H1 (cell line): ENCODE data around the gene DNAJC24.

Experiments
- HDAC2 ChIP-seq, 2 experiments: fragments of 300-600 bp in 1 of 2; sonication (generic) in 1 of 2; IDR thresholded peaks; 2 replicates each; pipeline ENCODE4 v1.6.1; 2011 to 2012; ENCODE audit warnings: low read depth in 2 of 2, low read length in 2 of 2, mild to moderate bottlenecking in 2 of 2, moderate library complexity in 2 of 2, borderline replicate concordance in 1 of 2, inconsistent platforms in 1 of 2
- TF ChIP-seq, protein P1 (sequence below), 3 experiments: IDR thresholded peaks; 1 replicate in 2 of 3; 2 replicates in 1 of 3; pipeline versions ENCODE4 v1.5.1 to v1.6.1; 2011; ENCODE audit warnings: low read length in 3 of 3, mild to moderate bottlenecking in 3 of 3, inconsistent platforms in 2 of 3, low read depth in 1 of 3, moderate library complexity in 1 of 3; ENCODE audit not compliant: insufficient read depth in 1 of 3; ENCODE audit errors: control extremely low read depth in 1 of 3

DNA sequence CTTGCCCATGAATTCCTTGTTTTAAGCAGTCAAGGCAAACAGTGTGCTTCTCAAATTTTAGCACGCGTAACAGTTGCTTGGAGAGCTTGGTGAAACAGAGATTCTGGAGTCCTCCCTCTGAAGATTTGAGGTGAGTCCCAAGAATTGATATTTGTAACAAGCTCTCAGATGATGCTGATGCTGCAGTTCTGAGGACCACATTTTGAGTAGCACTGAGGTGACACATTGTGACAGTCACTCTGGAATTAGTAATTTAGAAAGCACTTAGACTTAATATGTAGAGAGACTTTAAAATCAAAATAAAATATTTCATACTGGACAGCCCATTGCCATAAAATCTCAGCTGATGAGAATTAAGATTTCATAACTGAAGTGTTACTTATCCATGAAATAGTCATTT lies 38.5 kb downstream of the DNAJC24 start:
- TF ChIP-seq, protein P1, sequence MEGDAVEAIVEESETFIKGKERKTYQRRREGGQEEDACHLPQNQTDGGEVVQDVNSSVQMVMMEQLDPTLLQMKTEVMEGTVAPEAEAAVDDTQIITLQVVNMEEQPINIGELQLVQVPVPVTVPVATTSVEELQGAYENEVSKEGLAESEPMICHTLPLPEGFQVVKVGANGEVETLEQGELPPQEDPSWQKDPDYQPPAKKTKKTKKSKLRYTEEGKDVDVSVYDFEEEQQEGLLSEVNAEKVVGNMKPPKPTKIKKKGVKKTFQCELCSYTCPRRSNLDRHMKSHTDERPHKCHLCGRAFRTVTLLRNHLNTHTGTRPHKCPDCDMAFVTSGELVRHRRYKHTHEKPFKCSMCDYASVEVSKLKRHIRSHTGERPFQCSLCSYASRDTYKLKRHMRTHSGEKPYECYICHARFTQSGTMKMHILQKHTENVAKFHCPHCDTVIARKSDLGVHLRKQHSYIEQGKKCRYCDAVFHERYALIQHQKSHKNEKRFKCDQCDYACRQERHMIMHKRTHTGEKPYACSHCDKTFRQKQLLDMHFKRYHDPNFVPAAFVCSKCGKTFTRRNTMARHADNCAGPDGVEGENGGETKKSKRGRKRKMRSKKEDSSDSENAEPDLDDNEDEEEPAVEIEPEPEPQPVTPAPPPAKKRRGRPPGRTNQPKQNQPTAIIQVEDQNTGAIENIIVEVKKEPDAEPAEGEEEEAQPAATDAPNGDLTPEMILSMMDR (IDR thresholded peaks at IDR 0.05; ENCODE audit: control extremely low read depth in 1 of 3, insufficient read depth in 1 of 3, low read depth in 1 of 3, low read length in 3 of 3): no peak
- no peak for TF ChIP-seq HDAC2 (IDR thresholded peaks at IDR 0.05; ENCODE audit: borderline replicate concordance in 1 of 2, low read depth in 2 of 2, low read length in 2 of 2)
